ENCODE measurements around the gene B4GALT6. TPM values are rescaled to one million over a fixed set of nuclear protein-coding genes. Genes with fewer than 3 reads are reported as not detected.

Gene B4GALT6
- total RNA-seq, 1 experiment from 2014 or later, result 22.4 TPM

DNA sequence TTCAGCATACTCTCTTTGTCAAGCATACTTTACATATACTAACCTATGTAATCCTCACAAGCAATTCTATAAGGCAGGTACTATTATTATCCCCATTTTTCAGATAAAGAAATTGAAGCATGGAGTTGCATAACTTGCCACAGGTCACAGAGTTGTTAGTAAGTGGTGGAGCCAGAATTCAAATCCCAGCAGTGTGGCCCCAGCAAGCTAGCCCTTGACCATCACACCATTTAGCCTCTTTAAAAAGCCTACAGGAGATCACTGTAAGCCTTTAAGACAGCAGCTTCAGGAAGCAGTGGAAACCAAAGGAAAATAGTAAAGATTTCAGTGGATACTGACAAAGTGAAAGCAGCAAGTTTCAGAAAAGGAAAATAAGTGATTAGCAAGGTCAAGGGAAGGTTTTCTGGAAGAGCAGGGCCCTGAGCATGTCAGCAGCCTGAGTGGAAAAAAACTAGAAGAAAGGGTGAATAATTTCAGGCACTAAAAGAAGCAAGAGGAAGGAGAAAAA lies 11.7 kb downstream of the B4GALT6 start:
- Mint-ChIP-seq H3K27me3 (ENCODE audit: insufficient read depth, unreplicated experiment) (no peaks in the 10 kb centered on the region), H3K9me3 (ENCODE audit: unreplicated experiment) (no peaks in the 10 kb centered on the region), H3K27ac (ENCODE audit: unreplicated experiment) (no peak overlapping the region), H3K4me1 (ENCODE audit: low read depth, unreplicated experiment) (no peaks in the 10 kb centered on the region), H3K4me3 (ENCODE audit: unreplicated experiment) (no peak overlapping the region), H3K36me3 (ENCODE audit: insufficient read depth, unreplicated experiment) (no peaks in the 10 kb centered on the region)
- CTCF ChIA-PET, result no interaction called here
- no TSS peak for BruUV-seq (replicated peaks)
- POLR2A ChIA-PET, result no interaction called here
- TF ChIP-seq, protein P1, sequence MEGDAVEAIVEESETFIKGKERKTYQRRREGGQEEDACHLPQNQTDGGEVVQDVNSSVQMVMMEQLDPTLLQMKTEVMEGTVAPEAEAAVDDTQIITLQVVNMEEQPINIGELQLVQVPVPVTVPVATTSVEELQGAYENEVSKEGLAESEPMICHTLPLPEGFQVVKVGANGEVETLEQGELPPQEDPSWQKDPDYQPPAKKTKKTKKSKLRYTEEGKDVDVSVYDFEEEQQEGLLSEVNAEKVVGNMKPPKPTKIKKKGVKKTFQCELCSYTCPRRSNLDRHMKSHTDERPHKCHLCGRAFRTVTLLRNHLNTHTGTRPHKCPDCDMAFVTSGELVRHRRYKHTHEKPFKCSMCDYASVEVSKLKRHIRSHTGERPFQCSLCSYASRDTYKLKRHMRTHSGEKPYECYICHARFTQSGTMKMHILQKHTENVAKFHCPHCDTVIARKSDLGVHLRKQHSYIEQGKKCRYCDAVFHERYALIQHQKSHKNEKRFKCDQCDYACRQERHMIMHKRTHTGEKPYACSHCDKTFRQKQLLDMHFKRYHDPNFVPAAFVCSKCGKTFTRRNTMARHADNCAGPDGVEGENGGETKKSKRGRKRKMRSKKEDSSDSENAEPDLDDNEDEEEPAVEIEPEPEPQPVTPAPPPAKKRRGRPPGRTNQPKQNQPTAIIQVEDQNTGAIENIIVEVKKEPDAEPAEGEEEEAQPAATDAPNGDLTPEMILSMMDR (IDR thresholded peaks at IDR 0.05; ENCODE audit: insufficient read depth in 1 of 2, low read depth in 1 of 2, low read length in 1 of 2, severe bottlenecking in 1 of 2, unreplicated experiment in 1 of 2), result no peak
- intact Hi-C loops (cut with micrococcal nuclease; ENCODE audit: unreplicated experiment), result no loop called here
- no peaks in the 10 kb centered on the region for H3K36me3 ChIP-seq (ENCODE audit: control insufficient read depth, insufficient read depth, low read length)
- peaks cover 12% of the 10 kb centered on the region for H3K4me1 ChIP-seq
- no peaks in the 10 kb centered on the region for H3K9me3 ChIP-seq
- no peak overlapping the region for H3K4me3 ChIP-seq (ENCODE audit: low read depth, low read length)
- DNase-seq, result no peak
- no peaks in the 10 kb centered on the region for H3K27me3 ChIP-seq (replicated peaks; ENCODE audit: control insufficient read depth, insufficient read depth, low read length)

DNA sequence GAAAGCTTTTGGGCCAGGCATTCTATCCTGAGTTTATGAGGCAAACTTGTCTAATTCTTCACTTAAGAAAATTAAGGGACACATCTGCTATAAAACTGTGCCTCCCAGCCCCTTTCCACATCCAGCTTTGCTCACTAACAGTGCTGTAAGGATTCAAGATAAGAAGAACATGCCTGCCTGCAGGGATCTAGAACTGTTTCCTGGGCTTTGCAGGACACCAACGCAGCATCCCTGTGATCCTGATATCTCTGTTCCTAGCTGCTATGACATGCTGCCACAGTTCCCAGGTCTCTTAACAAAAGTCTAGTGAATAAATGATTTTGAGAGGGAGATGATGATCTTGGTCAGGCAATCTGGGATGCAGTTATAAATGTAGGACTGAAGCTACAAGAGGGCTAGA lies 12.4 kb downstream of the B4GALT6 start:
- H3K9me3 ChIP-seq, result no peaks in the 10 kb centered on the region
- TF ChIP-seq, protein P1 (IDR thresholded peaks at IDR 0.05; ENCODE audit: insufficient read depth in 1 of 2, low read depth in 1 of 2, low read length in 1 of 2, severe bottlenecking in 1 of 2, unreplicated experiment in 1 of 2), result no peak
- DNase-seq, result no peak
- H3K27ac Mint-ChIP-seq (ENCODE audit: unreplicated experiment), result no peak overlapping the region
- H3K4me1 ChIP-seq, result peaks cover 17% of the 10 kb centered on the region
- no peaks in the 10 kb centered on the region for H3K36me3 ChIP-seq (ENCODE audit: control insufficient read depth, insufficient read depth, low read length)
- no peaks in the 10 kb centered on the region for H3K27me3 ChIP-seq (replicated peaks; ENCODE audit: control insufficient read depth, insufficient read depth, low read length)
- H3K4me1 Mint-ChIP-seq (ENCODE audit: low read depth, unreplicated experiment), result no peaks in the 10 kb centered on the region
- BruUV-seq (replicated peaks), result no TSS peak
- no peaks in the 10 kb centered on the region for H3K27me3 Mint-ChIP-seq (ENCODE audit: insufficient read depth, unreplicated experiment)
- intact Hi-C loops (cut with micrococcal nuclease; ENCODE audit: unreplicated experiment), result no loop called here
- H3K36me3 Mint-ChIP-seq (ENCODE audit: insufficient read depth, unreplicated experiment), result no peaks in the 10 kb centered on the region
- ChIA-PET CTCF (no interaction called here), POLR2A (no interaction called here)
- no peaks in the 10 kb centered on the region for H3K9me3 Mint-ChIP-seq (ENCODE audit: unreplicated experiment)
- no peak overlapping the region for H3K4me3 Mint-ChIP-seq (ENCODE audit: unreplicated experiment)
- no peak overlapping the region for H3K4me3 ChIP-seq (ENCODE audit: low read depth, low read length)

GRCh38 chr18:31669541-31669940 lies 14.8 kb downstream of the B4GALT6 start:
- Histone ChIP-seq H3K9me3 (no peaks in the 10 kb centered on the region), H3K4me1 (0 out of 2 replicates have a peak, but pooled peaks cover 6% of the 10 kb centered on the region), H3K36me3 (ENCODE audit: control insufficient read depth, insufficient read depth, low read length) (no peaks in the 10 kb centered on the region), H3K27me3 (replicated peaks; ENCODE audit: control insufficient read depth, insufficient read depth, low read length) (no peaks in the 10 kb centered on the region), H3K4me3 (ENCODE audit: low read depth, low read length) (no peak overlapping the region)
- H3K4me1 Mint-ChIP-seq (ENCODE audit: low read depth, unreplicated experiment), result no peaks in the 10 kb centered on the region
- H3K27ac Mint-ChIP-seq (ENCODE audit: unreplicated experiment), result no peak overlapping the region
- no peaks in the 10 kb centered on the region for H3K36me3 Mint-ChIP-seq (ENCODE audit: insufficient read depth, unreplicated experiment)
- POLR2A ChIA-PET, result no interaction called here
- no peaks in the 10 kb centered on the region for H3K27me3 Mint-ChIP-seq (ENCODE audit: insufficient read depth, unreplicated experiment)
- BruUV-seq (replicated peaks), result no TSS peak
- intact Hi-C loops (cut with micrococcal nuclease; ENCODE audit: unreplicated experiment), result no loop called here
- TF ChIP-seq, protein P1 (IDR thresholded peaks at IDR 0.05; ENCODE audit: insufficient read depth in 1 of 2, low read depth in 1 of 2, low read length in 1 of 2, severe bottlenecking in 1 of 2, unreplicated experiment in 1 of 2), result no peak
- no peak overlapping the region for H3K4me3 Mint-ChIP-seq (ENCODE audit: unreplicated experiment)
- CTCF ChIA-PET, result no interaction called here
- H3K9me3 Mint-ChIP-seq (ENCODE audit: unreplicated experiment), result no peaks in the 10 kb centered on the region
- DNase-seq, result no peak

Data from Caco-2 (cell line).